ENCODE data around the gene HNRNPL.

GRCh38 chr19:38806371-38806770 is 43.4 kb downstream of the HNRNPL start:
- TF ChIP-seq POLR2A (IDR thresholded peaks at IDR 0.05; ENCODE audit: low read depth, low read length), result no peak
- TF ChIP-seq POLR2AphosphoS5 (IDR thresholded peaks at IDR 0.05; ENCODE audit: low read depth, low read length), result no peak
- TF ChIP-seq SPI1 (IDR thresholded peaks at IDR 0.05; ENCODE audit: low read depth, low read length), result no peak
- no peak for TF ChIP-seq TAF1 (IDR thresholded peaks at IDR 0.05; ENCODE audit: low read depth, low read length)
- TF ChIP-seq PAX5 (IDR thresholded peaks at IDR 0.05; ENCODE audit: insufficient read depth, low read length, severe bottlenecking), result no peak

All from GM12891 (cell line).